ENCODE measurements around the gene STK32C.
"Not testable (repeated sequence)": the region's sequence is repeated elsewhere in the genome, so short reads cannot be mapped to it uniquely, and the experiment has no call there.

The STK32C gene

GRCh38 chr10:132307823-132308586 is at the start of gene STK32C:
Gene STK32C, minus strand, starts transcription at chr10:132307950. Its CDS starts 117 bp downstream, at chr10:132307833.
- in situ Hi-C loops (cut with MboI; ENCODE audit: low sequenced_read_pairs) = no loop called here

DNA sequence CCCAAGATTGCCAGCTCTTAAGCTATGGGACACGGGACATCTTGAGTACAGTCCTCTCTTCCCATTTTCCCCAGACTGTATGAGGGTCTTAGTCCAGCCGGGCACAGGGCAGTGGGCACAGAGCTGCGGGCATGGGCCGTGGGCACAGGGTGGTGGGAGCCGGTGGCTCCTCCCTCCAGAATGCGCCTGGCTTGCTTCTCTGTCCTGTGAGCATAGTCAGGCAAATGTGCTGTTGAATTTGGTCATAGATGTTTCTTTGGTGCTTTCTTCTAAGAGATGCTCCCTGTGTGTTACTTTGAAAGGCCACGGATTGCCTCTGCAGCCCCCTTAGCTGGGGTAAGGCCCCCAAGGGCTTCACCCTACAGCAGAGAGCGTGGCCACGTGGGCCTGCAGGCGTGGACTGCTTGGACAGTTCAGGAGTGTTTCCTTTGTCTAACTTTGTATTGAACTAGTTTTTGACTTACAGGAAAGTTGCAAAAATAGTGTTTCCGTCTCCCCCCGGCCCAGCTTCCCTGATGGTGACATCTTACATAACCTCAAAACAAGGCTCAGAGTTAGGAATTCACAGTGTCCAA is 49.0 kb upstream of the STK32C start:
- in situ Hi-C loops (cut with MboI; ENCODE audit: low sequenced_read_pairs) = no loop called here

DNA sequence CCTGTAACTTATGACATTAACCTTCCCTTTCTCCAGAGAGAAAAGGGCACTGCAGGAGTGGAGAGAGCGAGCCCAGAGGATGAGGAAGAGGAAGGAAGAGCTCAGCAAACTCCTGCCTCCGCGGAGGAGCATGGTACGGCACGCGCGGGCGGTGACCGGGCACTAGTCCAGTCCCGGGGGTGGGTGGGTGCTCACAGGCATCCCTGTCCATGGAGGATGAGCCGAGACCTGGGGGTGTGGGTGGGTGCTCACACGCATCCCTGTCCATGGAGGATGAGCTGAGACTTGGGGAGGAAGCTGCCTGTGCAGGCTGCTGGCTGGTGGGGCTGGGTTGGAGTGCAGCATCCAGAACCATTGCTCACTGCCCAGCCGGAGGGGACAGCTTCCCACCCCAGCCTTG is 48.0 kb upstream of the STK32C start:
- in situ Hi-C loops (cut with MboI; ENCODE audit: low sequenced_read_pairs) = no loop called here

DNA sequence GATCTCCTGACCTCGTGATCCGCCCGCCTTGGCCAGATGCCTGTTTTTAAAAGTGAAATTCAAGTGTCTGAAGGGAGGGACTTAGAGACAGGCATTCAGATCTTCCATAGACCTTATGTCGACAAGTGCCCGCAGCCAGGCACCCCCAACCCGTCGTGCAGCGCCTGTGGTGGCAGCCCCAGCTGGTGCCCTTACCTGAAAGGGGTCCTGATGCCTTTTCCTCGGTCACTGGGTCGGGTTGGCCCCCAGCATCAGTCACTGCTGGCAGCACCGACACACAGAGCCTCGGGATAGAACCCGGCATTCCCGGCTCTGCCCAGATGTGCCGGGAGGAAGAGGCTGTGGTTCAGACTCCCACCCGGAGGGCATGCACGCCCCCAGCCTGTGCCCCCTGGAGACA is 47.5 kb upstream of the STK32C start:
- in situ Hi-C loops (cut with MboI; ENCODE audit: low sequenced_read_pairs) = no loop called here

DNA sequence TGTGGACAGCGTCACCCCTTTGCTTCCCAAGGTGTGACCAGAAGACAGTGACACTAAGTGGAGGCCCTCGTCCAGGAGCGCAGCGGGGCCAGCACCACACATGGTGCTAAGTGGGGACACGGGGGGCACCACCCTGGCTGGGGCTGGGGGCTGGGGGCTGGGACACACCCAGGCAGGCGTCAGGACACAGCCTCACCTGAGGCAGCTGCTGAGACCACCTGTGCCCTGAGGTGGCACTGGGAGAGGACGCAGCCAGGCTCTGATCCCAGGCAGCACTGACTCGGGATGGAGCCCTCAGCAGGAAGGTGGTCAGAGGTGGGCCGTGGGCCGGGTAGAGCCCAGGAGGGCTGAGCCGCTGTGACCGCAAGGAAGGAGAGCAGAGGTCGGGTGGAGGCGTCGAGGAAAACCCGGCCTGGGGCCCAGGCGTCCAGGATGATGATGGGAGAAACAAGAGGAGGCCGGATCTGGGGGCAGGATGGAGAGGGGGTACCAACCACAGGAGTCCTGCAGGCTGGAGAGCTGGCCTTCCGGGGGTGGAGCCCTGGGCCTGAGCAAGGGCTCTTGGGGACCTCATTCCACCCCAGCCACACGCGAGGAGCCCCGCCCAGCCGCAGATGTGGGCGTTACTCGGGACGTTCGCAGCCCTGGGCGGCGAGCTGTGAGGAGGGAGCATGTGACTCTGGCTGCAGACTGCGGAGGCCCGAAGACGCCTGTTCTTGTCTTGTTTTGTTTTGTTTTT is 46.8 kb upstream of the STK32C start:
- in situ Hi-C loops (cut with MboI; ENCODE audit: low sequenced_read_pairs) = no loop called here

DNA sequence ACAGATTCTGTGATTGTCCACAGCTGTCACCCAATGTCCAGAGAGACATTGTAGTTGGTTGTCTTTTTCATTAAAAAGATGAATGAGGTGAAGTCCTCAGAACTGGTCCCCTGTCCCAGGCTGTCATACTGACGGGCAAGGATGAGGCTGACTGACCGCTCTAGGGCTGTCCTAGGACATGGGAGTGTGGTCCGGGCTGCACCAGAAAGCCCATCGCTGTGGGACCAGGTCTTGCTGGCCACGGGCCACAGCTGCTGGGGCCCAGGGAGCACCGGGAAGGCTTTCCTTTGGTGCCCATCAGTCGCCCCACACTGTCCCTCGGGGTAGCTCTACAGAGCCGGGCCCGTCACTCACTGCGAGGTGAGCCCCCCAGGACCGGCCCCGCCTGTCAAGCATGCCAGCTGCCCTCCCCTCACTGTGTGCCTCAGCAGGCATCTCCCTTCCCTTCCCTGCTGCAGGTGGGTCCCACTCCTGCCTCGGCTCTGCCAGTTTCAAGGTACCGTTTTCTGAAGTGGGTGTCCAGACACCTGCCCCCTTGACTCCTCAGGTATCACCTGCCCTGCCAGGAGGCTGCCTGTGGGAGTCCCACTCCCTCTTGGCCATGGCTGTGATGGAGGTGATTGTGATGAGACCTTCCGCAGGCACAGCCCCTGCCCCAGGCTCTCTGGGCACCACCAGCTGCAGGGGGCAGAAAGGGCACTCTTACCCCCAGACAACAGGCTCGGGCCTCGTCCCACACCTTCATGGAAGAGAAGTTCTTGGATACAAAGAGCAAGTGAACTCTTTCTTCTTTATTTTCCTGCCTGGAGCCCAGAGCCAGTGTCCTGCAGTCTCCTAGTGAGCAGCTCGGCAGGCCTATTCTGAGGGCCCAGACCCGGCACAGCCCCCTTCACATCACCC is 46.0 kb upstream of the STK32C start:
- in situ Hi-C loops (cut with MboI; ENCODE audit: low sequenced_read_pairs) = no loop called here

GRCh38 chr10:132352462-132353308 is 44.9 kb upstream of the STK32C start:
- in situ Hi-C loops (cut with MboI; ENCODE audit: low sequenced_read_pairs) = not testable (repeated sequence)

- in situ Hi-C loops (cut with MboI; ENCODE audit: low sequenced_read_pairs) = no loop called here
These were observed 43.9 kb upstream of the STK32C start for GRCh38 chr10:132351611-132352010.

DNA sequence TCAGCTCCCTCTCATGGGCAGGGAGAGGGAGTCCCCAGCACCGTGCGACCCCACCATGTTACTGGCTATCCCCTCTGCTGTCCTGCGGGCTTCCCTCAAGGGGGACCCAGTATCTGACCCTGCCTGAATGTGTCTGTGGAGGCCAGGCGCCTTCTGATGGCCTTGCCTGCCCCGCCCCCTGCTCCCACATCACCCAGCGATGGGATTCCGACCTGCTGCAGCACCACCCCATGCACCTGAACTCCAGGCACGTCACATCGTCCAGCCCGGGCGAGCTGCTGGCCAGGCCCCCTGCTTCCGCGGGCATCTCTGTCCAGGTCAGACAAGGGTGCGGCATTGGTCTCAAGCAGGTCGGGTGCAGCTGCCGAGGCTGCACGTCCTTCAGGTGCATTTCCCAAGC is 43.2 kb upstream of the STK32C start:
- in situ Hi-C loops (cut with MboI; ENCODE audit: low sequenced_read_pairs) = no loop called here

DNA sequence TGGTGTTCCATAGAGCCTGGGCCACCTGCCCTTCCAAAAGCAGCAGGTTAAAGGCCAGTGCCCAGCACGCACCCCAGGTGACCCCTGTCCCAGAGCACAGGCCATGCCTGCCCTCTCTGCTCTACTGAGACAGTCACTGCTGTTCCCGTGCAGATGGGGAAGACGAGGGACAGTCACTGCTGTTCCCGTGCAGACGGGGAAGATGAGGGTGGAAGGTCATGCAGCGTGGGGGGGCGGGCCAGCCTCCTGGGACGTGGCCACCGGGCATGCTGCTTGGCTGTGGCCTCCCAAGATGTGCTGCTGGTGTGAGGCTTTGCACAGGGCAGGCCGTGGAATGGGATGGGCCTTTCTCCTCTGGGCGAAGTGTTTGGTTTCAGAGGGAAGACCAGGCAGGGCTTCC is 42.6 kb upstream of the STK32C start:
- in situ Hi-C loops (cut with MboI; ENCODE audit: low sequenced_read_pairs) = no loop called here

DNA sequence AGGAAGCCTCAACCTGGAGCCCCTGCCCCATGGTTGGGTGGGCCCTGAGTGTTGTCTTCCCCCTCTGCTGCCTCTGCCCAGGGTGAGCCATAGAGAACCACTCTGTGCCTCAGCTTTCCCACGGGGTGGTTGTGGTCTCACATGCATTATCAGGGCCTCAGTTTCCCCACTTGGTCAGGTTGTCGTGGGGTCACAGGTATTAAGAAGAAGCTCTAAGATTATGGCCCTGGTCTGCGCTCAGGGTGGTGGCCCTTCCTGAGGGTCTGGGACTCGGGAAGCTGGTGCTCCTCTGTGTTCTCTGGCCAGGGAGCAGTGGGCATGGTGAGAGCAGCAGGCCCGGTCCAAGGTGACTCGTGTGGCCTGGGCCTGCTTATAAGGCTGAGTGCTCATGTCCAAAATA is 42.0 kb upstream of the STK32C start:
- in situ Hi-C loops (cut with MboI; ENCODE audit: low sequenced_read_pairs) = no loop called here

GRCh38 chr10:132347931-132348267 is 40.1 kb upstream of the STK32C start:
- in situ Hi-C loops (cut with MboI; ENCODE audit: low sequenced_read_pairs) = no loop called here

DNA sequence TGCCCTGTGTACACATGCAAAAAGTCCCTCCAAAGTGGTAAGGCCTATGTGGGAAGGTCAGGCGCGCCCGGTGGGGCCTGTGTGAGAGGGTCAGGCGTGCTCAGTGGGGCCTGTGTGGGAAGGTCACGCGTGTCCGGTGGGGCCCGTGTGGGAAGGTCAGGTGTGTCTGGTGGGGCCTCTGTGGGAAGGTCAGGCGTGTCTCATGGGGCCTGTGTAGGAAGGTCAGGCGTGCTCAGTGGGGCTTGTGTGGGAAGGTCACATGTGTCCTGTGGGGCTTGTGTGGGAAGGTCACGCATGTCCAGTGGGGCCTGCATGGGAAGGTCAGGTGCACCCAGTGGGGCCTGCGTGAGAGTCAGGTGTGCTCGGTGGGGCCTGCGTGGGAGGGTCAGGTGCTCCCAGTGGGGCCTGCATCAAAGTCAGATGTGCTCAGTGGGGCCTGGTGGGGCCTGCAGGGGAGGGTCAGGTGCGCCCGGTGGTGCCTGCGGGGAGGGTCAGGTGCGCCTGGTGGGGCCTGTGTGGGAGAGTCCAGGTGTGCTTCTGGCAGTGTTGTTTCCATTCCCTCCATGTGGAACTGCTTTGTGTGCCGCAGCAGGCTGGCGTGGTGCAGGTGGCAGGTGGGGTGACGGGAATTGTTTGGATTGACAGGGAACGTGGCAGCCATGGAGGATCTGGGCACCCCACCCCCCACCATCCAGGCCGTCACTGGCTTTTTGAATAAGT is 39.6 kb upstream of the STK32C start:
- in situ Hi-C loops (cut with MboI; ENCODE audit: low sequenced_read_pairs) = no loop called here

DNA sequence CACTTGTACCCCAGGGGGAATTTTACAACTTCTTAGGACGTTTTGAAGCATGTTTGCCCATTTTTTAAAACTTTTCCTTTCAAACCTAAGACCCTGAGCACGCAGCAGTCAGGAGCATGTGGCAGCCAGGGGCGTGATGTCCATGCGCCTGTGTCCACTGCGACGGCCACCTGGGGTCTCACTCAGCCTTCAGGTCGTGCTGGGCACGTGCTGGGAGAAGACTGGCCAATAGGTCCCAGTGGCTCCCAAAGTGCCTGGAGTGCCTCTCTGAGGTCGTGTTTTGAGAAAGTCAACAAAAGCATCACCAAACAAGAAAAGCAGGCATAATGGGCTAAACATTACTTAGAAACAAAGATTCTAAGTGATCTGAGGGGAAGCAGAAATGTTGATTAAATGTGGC is 39.1 kb upstream of the STK32C start:
- in situ Hi-C loops (cut with MboI; ENCODE audit: low sequenced_read_pairs) = no loop called here

DNA sequence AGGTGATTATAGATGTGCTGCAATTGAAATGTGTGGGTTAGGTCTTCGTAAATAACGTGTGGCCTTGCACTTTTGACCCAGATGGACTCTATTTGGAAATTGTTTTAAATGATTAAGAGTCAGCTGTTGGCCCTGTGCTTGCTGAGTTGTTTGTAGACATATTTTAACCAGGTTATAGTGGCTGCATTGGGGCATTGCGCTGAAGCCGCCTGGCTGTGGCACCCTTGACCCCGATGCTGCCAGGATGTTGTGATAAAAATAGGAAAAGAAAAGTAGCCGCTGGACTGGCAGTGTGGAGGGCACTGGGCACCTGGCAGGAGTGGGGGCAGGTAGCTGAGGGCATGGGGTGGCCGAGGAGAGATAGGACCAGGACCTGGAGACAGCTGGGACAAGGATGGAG is 37.6 kb upstream of the STK32C start:
- in situ Hi-C loops (cut with MboI; ENCODE audit: low sequenced_read_pairs) = no loop called here

DNA sequence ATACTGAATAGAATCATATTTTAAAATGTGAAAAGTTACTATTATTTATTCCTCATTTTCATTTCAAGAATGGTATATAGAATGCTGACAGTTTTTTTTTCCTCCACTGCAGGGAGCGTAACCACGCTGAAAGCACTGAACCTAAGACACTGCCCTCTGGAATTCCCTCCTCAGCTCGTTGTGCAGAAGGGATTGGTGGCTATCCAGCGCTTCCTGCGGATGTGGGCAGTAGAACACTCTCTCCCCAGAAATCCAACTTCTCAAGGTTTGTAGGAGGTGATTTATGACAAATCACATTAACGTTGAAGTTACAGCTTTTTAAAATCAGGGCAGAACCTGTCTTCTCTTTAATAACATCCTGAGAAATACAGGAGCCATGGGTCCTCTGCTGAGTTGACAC is 36.6 kb upstream of the STK32C start:
- in situ Hi-C loops (cut with MboI; ENCODE audit: low sequenced_read_pairs) = no loop called here

DNA sequence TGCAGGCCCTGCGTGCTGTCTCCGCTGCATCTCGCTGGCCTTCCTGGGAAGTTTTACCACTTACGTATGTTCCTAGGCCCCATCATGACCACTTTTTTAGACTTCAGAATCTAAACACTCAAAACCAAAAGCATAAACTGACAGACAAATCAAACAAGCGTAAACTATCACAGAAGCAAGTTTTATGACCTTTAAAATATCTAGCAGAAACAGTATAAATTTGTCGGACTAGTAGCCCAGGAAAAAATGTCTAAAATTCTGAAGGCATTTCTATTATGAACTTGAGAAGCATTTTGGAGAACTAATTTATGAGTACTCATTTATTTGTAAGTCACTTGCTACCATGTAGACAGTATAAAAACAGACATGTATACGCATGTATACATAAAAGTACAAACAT is 34.8 kb upstream of the STK32C start:
- in situ Hi-C loops (cut with MboI; ENCODE audit: low sequenced_read_pairs) = no loop called here

- in situ Hi-C loops (cut with MboI; ENCODE audit: low sequenced_read_pairs) = no loop called here
These were observed 34.0 kb upstream of the STK32C start for GRCh38 chr10:132341781-132342180.

DNA sequence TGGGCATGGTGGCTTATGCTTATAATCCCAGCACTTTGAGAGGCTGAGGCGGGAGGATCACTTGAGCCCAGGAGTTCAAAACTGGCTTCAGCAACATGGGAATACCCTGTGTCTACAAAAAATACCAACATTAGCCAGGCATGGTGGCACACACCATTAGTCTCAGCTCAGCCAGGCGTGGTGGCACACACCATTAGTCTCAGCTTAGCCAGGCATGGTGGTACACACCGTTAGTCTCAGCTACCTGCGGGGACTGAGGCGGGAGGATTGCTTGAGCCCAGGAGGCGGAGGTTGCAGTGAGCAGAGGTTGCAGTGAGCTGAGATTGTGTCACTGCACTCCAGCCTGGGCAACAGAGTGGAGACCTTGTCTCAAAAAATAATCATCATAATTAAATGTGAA is 33.3 kb upstream of the STK32C start:
- in situ Hi-C loops (cut with MboI; ENCODE audit: low sequenced_read_pairs) = no loop called here

DNA sequence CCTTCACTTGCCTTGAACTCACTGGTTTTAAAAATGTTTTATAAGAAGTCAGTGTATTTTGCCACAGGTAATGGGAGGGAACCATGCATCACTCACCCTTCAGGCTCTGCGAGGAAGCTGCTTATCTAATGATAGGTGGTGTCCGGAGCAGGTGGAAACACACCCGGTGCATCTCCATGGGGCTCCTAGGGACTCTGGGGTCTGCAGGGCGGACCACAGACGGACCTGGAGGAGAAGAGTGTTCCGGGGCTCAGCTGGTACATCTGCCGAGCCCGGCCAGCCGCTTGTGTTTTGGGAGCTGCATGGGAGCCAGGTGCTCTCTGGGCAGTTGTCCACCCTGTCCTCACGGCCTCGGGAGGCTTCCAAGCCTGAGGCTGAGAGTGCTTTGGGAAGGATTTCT is 31.5 kb upstream of the STK32C start:
- in situ Hi-C loops (cut with MboI; ENCODE audit: low sequenced_read_pairs) = no loop called here
